Stimulated activated CD4-positive, alpha-beta T cell treated with anti-CD3 and anti-CD28 coated beads, Interleukin-15, amount 100 ng/mL, for 24 hours (primary cell): ENCODE measurements around the gene RNU4-1.
"Not testable (repeated sequence)": the region's sequence is repeated elsewhere in the genome, so short reads cannot be mapped to it uniquely, and the experiment has no call there.

Source experiments
- DNase-seq: peaks from one replicate; pipeline ENCODE4 v3.0.0-alpha.2; 2020

RNU4-1 gene

DNA sequence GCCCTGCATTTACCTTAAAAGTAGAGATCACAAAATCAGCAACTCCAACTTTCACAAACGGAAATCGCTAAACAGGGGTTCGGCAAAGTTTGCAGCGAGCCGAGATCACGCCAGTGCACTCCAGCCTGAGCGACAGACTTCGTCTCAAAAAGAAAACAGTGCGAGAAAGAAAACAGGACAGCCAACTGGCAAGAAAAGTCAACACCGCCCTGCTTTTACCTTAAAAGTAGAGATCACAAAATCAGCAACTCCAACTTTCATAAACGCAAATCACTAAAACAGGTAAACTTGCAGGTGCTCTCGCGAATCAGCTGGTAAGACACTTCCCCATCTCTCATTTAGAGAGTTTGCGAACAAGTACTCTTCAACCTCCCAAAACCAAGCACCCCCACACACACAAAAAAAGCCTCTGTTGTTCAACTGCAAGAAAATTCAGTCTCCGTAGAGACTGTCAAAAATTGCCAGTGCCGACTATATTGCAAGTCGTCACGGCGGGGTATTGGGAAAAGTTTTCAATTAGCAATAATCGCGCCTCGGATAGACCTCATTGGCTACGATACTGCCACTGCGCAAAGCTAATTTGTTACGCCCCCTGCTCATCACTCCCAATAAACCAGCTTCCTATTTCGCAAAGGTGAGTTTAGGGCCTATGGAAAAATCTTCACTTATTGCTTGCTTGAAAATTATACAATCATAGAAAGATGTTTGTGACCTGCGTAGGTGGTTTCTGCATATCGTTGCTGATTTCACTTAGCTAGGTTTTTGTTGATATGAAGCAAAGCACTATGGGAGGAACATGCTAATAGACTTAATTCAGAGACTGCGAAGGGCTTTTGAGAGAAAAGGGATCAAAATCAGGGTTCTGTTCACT is at the start of gene RNU4-1:
TSS of gene RNU4-1 (minus strand) at position 577 of the 871 bp plus-strand sequence.
- DNase-seq = peak; percentile 85

DNA sequence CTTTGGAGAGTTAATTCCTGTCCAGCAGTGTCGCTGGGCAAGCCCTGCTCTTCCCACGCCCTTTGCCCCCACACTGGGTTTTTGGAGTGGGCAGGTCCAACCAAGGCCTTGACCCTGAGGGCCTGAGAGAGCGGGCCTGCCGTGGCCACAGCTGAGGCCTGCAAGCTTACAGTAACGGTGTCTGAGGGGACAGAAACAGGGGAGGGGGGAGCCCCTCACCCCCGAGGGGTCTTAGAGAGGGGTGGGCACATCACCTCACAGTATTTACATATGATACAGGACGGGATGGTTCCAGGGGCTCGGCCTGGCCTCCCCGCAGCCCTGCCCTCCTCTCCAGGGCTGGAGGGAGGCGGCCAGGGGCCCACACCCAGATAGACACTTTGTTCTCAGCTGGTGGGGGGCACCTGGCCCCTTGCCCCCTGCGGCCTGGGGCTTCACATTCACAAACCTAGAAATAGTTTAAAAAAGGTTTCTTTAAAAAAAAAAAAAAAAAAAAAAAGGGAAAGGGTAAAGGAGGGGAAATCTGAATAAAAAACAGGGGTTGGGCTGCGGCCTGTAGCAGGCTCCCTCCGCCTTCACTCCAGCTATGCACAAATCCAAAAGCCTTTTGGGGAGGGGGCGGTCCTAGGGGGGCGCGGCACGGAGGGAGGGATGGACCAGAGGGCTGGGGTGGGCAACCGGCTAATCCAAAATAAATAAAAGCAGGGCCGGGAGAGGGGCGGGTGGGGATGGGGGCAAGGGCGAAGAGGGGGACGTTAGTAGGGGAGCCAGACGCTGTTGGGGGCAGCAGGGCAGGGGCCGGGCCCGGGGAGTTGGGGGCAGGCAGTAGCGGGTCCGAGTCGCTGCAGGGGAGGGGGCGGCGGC is 49.4 kb upstream of the RNU4-1 start:
- no peak for DNase-seq

- no peak for DNase-seq
These were observed 46.2 kb upstream of the RNU4-1 start for GRCh38 chr12:120339256-120339655.

DNA sequence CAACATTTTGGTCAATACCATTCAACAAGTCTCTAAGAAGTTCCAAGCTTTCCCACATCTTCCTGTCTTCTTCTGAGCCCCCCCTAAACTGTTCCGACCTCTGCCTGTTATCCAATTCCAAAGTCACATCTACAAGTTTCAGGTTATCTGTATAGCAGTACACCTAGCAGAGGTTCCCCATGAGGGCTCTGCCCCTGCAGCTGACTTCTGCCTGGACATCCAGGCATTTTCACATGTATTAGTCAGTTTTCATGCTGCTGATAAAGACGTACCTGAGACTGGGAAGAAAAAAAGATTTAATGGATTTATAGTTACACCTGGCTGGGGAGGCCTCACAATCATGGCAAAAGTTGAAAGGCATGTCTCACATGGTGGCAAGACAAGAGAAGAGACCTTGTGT is 44.7 kb upstream of the RNU4-1 start:
- no peak for DNase-seq

DNA sequence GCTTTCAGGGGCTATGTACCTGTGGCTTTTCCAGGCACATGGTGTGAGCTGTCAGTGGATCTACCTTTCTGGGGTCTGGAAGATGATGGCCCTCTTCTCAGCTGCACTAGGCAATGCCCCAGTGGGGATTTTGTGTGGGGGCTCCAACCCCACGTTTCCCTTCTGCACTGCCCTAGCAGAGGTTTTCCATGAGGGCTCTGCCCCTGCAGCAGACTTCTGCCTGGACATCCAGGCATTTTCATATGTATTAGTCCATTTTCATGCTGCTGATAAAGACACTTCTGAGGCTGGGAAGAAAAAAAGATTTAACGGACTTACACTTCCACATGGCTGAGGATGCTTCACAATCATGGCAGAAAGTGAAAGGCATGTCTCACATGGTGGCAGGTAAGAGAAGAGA is 43.4 kb upstream of the RNU4-1 start:
- DNase-seq = not testable (repeated sequence)

DNA sequence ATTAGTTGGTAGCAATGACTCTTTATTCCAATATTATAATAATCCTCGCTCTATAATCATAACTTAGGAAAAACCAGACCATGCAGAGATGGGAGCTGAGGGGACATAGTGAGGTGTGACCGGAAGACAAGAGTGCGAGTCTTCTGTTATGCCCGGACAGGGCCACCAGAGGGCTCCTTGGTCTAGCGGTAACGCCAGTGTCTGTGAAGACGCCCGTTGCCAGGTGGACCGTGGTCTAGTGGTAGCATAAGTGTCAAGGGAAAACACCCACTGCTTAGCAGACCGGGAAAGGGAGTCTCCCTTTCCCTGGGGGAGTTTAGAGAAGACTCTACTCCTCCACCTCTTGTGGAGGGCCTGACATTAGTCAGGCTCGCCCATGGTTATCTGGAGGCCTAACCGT is 42.4 kb upstream of the RNU4-1 start:
- peak; percentile 66 for DNase-seq

DNA sequence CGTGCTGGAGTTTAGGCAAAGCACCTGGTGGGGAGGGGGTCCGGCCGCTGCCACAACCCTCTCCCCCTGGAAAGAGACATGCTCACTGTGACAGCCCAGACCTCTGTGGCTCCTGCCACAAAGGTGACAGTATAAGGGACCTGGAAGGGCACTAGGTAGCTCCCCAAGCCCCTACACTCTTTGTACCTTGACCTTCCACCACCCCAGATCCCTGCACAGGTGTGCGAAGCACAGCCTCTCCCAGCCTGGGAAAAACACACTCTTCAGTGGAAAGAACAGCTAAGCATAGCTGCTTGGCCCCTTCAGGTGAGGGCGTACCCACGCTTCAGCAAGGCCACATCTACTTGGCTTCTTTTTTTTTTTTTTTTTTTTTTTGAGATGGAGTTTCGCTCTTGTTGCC is 39.5 kb upstream of the RNU4-1 start:
- DNase-seq = no peak

- DNase-seq = no peak
These were observed 39.0 kb upstream of the RNU4-1 start for GRCh38 chr12:120332041-120332440.

DNA sequence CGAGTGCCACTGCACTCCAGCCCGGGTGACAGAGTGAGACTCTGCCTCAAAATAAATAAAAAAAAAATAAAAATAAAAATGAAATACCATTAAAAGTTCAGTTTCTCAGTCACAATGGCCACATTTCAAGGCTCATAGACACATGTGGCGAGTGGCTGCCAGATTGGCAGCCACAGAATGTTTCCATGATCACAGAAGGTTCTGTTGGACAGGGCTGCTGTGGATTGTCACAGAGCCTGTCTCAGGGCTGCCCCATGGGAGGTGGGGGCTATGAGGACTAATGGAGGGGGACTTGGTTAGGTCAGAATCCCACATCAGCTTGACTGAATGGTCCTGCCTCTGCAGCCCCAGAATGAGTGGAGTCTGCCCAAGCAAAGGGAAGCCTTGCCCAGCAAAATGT is 38.4 kb upstream of the RNU4-1 start:
- no peak for DNase-seq

DNA sequence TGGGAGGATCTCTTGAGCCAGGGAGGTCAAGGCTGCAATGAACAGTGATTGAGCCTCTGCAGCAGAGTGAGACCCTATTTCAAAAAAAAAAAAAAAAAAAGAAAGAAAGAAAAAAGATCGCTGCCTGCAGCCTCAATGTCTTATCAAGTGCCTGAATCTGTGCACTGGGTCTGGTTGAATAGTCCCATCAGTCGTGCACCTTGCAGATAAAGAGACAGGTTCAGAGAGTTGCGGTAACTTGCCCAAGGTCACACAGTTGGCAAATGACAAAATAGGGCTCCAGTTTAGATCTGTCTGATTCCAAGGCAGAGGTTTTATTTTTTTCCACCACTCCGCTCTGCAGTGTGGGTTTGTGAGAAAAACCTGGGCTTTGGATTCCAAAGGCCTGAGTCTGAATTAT is 35.2 kb upstream of the RNU4-1 start:
- no peak for DNase-seq

- no peak for DNase-seq
These were observed 34.6 kb upstream of the RNU4-1 start, which contains the start of gene PLA2G1B for GRCh38 chr12:120327593-120327992. TSS of gene PLA2G1B (minus strand) at chr12:120327779. CDS start at chr12:120327753, 26 bp downstream.

DNA sequence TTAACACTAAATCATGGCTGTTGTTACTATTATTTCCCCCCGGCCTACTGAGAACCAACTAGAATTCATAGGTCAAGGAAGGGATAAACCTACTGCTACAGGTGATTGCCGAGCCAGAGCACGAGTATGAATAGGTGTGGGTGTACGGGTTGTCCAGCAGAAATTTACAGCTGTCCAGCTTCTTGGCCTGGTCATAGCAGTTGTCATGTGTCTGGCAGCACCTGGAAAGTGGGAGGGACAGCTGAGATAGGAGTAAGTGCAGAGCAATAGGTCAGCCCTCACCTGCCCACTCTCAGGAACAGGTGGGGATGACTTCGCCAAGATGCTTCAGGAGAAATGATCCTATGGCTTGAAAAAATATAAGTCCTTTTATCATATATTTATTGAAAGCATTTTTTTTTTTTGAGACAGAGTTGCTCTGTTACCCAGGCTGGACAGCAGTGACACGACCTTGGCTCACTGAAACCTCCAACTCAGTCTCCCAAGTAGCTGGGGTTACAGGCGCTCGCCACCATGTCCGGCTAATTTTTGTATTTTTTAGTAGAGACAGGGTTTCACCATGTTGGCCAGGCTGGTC is 31.9 kb upstream of the RNU4-1 start:
- no peak for DNase-seq

GRCh38 chr12:120323772-120324171 is 30.7 kb upstream of the RNU4-1 start:
- no peak for DNase-seq

- DNase-seq = no peak
These were observed 28.6 kb upstream of the RNU4-1 start for GRCh38 chr12:120321382-120322202.

- DNase-seq = peak; percentile 100
These were observed 24.4 kb upstream of the RNU4-1 start for GRCh38 chr12:120317224-120318105.

DNA sequence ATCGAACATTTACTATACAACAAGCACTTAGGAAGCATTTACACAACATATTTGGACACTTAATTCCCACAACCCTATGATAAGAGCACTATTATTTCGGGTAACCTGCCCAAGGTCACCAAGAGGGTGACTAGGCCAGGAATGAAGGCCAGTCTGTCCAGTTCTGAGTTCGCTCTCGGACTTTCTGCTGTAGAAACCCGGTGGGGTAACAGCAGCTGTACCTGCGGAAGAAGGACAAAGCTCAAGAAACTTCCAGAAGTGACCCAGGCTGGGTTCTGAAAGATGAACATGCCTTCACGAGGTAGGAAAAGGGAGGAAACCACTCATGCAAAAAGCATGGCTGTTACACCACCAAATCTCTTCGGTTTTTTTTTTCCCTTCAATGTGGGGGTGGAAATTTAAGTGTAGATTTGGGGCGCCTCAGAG is 23.8 kb upstream of the RNU4-1 start:
- DNase-seq = no peak

DNA sequence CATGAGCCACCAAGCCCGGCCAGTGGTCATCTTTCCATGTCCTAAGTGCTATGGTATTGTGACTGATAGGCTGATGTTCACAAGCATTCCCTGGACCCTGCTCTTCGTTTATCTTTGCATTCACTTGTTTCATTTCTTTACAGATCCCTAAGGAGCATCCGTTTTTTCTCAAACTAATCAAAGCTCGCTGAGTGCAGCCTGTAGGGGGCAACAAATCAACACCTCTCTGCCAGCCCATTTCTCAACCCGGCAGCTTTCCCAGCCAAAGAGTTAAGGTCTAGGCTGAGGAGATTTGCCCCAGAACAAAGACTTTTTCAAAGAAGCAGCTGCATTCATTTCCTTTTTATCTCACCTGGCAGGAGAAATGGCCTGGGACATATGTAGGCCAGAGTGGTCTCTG is 21.2 kb upstream of the RNU4-1 start:
- no peak for DNase-seq

DNA sequence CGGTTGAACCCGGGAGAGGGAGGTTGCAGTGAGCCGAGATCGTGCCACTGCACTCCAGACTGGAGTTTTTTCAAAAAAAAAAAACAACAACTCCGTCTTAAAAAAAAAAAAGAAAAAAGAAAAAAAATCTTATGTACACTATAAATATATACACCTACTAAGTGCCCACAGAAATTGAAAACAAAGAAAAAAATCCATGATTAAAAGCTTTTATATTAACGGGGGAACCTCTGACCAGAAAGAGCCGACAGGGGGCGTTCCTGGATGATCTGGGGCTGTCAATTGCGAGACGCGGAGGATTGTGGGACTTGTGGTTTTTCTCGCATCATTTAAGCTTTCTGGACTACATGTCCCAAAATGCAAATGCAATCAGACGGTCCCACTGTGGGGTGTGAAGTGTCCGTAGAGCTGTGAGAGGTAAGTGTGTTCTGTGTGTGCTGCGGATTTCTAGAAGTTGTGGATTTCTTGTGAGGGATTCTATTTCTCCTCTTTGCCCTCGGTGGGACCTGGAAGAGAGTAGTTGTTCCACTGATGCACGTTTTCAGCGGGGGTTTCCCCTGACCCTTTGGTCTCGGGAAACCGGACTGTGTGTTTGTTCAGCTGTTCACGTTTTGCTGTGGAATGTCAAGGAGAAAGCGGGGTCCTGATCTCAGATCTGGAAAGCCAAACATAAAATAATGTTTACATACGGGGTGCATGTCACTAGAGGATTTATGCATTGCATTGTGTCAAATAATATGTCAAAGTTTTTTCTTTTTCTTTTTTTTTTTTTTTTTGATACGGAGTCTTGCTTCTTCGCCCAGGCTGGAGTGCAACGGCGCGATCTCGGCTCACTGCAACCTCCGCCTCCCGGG is 9.2 kb upstream of the RNU4-1 start, which contains the start of gene SIRT4:
TSS of gene SIRT4 (plus strand) at position 360 of the 854 bp plus-strand sequence. CDS start 1,241 bp downstream, outside the sequence.
- DNase-seq = peak; percentile 93

GRCh38 chr12:120292411-120292660 is 701 bp downstream of the RNU4-1 start:
- no peak for DNase-seq

DNA sequence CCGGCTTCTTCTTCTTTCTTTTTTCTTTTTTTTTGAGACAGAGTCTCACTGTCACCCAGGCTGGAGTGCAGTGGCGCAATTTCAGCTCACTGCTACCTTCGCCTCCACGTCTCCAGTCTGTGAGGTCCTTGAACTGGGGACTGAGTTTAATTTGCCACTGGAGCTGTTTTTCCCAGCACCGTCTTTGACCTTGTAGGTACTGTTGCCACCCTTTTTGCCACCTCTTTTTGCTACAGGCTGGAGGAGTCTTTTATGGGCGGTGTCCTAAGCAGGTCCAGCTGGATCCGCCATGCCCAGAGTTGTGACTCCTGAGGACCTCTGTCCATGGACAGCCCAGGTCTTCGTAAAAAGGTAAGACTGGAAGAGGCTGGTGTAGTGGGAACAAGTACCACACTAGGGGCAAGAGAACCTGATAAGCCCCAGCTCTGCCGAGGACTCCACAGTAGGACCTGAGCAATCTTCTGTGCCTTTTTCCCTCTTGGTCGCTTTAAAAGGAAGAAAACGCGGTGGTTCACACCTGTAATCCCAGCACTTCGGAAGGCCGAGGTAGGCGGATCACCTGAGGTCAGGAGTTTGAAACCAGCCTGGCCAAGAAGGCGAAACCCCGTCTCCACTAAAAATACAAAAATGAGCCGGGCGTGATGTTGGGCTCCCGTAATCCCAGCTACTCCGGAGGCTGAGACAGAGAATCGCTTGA is 2.3 kb downstream of the RNU4-1 start:
- DNase-seq = peak; percentile 60
